Breast epithelium (tissue), 4 donors: ENCODE results near the gene PKNOX2. TPM values are rescaled to one million over a fixed set of nuclear protein-coding genes. Genes with fewer than 3 reads are reported as not detected.

Source experiments
- DNase-seq, 2 donors: peaks; one replicate each; pipeline ENCODE4 v3.0.0-alpha.2; 2019; ENCODE audit warnings: low spot score in 2 of 2
- H3K27ac ChIP-seq, 2 donors: fragments of 200-600 bp; sonication (generic) in 1 of 2; one replicate each; pipeline ENCODE4 v1.5.1; 2016 to 2019; ENCODE audit warnings: mild to moderate bottlenecking in 1 of 2
- H3K27me3 ChIP-seq, 2 donors: fragments of 200-600 bp; sonication (generic) in 1 of 2; one replicate each; pipeline versions ENCODE4 v1.5.1 to v1.6.0; 2017 to 2019; ENCODE audit warnings: control low read depth in 1 of 2, mild to moderate bottlenecking in 1 of 2
- H3K36me3 ChIP-seq: fragments of 200-600 bp; one replicate; pipeline ENCODE4 v1.5.1; 2019
- H3K4me1 ChIP-seq, 2 donors: fragments of 200-600 bp; sonication (generic); one replicate each; pipeline ENCODE4 v1.5.1; 2016 to 2019; ENCODE audit warnings: control low read depth in 1 of 2
- H3K4me3 ChIP-seq, 3 donors: fragments of 200-600 bp; sonication (generic); 1 replicate in 2 of 3; 2 replicates in 1 of 3; pipeline ENCODE4 v1.5.1; 2016 to 2019; ENCODE audit warnings: mild to moderate bottlenecking in 3 of 3, moderate library complexity in 2 of 3
- H3K9me3 ChIP-seq, 2 donors: fragments of 200-600 bp; sonication (generic) in 1 of 2; one replicate each; pipeline ENCODE4 v1.5.1; 2016 to 2019; ENCODE audit warnings: control low read depth in 1 of 2
- POLR2A ChIP-seq: fragments of 450-650 bp; IDR thresholded peaks from one replicate; pipeline ENCODE4 v1.6.1; 2016; ENCODE audit warnings: antibody characterized with exemption, mild to moderate bottlenecking, moderate library complexity
- POLR2AphosphoS5 ChIP-seq, 3 donors: sonication (generic); formaldehyde crosslinking; IDR thresholded peaks; one replicate each; pipeline ENCODE4 v1.6.1; 2017; ENCODE audit warnings: antibody characterized with exemption in 3 of 3
- intact Hi-C: fragments of 100-400 bp; cut with DNase I; formaldehyde crosslinking; loops from one replicate; pipeline ENCODE4 v1.15.1; 2023; ENCODE audit warnings: low total_unique reads
- total RNA-seq, 3 donors: library from RNA; depleted of rRNA; stranded (reverse); fragments of >200 nt; gene quantifications; one replicate each; pipeline ENCODE4 v1.1.0, GENCODE V29; 2016
- TF ChIP-seq, protein P1 (sequence below), 3 donors: fragments of 450-650 bp; IDR thresholded peaks; one replicate each; pipeline ENCODE4 v1.5.1; 2016 to 2017; ENCODE audit warnings: antibody characterized with exemption in 3 of 3, mild to moderate bottlenecking in 3 of 3, moderate library complexity in 3 of 3

Gene PKNOX2
- total RNA-seq, 3 donors from 2014 or later = 0.32 to 1.0 (median 0.66) TPM

DNA sequence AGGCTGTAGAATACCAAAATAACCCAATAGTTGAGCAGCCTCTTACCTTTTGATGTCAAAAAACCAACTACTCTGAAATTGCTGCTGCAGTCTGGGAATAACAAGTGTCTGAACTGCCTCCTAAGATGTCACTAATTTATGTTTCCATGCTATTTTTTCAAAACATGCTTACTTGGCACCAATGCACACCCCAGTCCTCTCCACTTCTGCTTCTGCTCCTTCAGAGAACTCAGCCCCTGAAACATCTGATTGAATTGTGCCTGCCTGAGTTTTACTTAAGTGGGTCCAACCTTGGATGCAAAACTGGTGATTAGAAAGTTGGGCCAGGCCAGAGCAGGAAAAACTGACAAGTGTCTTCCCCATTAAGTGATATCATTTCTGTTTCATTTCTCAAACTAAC, 28.6 kb upstream of the PKNOX2 start:
- TF ChIP-seq POLR2A (no peak), POLR2AphosphoS5 (IDR thresholded peaks at IDR 0.05) (no peak)
- TF ChIP-seq, protein P1, sequence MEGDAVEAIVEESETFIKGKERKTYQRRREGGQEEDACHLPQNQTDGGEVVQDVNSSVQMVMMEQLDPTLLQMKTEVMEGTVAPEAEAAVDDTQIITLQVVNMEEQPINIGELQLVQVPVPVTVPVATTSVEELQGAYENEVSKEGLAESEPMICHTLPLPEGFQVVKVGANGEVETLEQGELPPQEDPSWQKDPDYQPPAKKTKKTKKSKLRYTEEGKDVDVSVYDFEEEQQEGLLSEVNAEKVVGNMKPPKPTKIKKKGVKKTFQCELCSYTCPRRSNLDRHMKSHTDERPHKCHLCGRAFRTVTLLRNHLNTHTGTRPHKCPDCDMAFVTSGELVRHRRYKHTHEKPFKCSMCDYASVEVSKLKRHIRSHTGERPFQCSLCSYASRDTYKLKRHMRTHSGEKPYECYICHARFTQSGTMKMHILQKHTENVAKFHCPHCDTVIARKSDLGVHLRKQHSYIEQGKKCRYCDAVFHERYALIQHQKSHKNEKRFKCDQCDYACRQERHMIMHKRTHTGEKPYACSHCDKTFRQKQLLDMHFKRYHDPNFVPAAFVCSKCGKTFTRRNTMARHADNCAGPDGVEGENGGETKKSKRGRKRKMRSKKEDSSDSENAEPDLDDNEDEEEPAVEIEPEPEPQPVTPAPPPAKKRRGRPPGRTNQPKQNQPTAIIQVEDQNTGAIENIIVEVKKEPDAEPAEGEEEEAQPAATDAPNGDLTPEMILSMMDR (IDR thresholded peaks at IDR 0.05) = no peak
- Histone ChIP-seq H3K27me3 (peaks cover 0 to 10% of the 10 kb centered on the region in 2 donors), H3K36me3 (no peaks in the 10 kb centered on the region), H3K4me3 (no peak overlapping the region), H3K4me1 (no peaks in the 10 kb centered on the region), H3K9me3 (no peaks in the 10 kb centered on the region), H3K27ac (no peak overlapping the region)
- DNase-seq = no peak
- intact Hi-C loops = no loop called here

DNA sequence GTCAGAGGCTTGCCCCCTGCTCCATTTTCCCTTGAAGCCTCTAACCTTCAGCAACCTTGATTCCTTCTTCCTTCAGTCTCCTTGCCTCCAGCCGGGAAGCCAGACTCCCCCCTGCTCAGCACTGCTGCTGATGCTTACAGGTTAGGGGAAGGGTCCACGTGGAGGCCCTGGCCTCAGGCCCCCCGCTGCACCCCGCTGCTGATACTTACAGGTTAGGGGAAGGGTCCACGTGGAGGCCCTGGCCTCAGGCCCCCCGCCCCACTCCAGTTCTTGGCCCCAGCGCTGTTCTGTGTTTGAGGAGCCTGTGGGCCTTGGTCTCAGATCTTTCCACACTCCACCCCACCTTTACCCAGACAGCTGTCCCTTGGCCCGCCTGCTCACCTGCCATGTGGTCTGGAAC, 25.6 kb upstream of the PKNOX2 start:
- H3K4me3 ChIP-seq = no peak overlapping the region
- H3K36me3 ChIP-seq = no peaks in the 10 kb centered on the region
- H3K4me1 ChIP-seq = no peaks in the 10 kb centered on the region
- no peak for DNase-seq
- no peak for TF ChIP-seq POLR2AphosphoS5 (IDR thresholded peaks at IDR 0.05)
- TF ChIP-seq POLR2A = no peak
- TF ChIP-seq, protein P1 (IDR thresholded peaks at IDR 0.05) = no peak
- intact Hi-C loops = no loop called here
- no peaks in the 10 kb centered on the region for H3K9me3 ChIP-seq
- H3K27me3 ChIP-seq = peaks cover 0 to 15% of the 10 kb centered on the region in 2 donors
- H3K27ac ChIP-seq = no peak overlapping the region

DNA sequence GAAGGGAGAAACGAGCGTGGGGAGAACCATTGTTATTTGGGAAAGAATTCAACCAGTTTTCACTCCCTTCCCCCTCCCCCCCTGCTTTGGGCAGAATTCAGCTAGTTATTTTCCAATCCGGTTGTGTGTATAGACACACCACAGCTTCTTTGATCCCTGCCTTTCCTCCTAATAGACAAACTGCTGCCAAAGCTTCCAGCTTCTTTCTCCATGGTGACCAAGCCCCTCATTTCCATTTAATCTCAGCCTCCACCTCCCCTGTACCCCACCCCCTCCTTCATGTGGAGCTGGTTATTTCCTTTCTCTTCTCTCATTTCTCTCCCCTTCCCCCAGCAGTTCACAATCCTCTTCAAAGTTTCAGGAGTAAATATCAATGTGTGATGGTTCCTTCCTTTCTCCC, 24.8 kb upstream of the PKNOX2 start:
- H3K9me3 ChIP-seq = no peaks in the 10 kb centered on the region
- DNase-seq = no peak
- intact Hi-C loops = no loop called here
- no peak overlapping the region for H3K4me3 ChIP-seq
- H3K27ac ChIP-seq = no peak overlapping the region
- no peak for TF ChIP-seq POLR2A
- TF ChIP-seq, protein P1 (IDR thresholded peaks at IDR 0.05) = no peak
- no peaks in the 10 kb centered on the region for H3K4me1 ChIP-seq
- H3K27me3 ChIP-seq = peaks cover 0 to 13% of the 10 kb centered on the region in 2 donors
- no peaks in the 10 kb centered on the region for H3K36me3 ChIP-seq

DNA sequence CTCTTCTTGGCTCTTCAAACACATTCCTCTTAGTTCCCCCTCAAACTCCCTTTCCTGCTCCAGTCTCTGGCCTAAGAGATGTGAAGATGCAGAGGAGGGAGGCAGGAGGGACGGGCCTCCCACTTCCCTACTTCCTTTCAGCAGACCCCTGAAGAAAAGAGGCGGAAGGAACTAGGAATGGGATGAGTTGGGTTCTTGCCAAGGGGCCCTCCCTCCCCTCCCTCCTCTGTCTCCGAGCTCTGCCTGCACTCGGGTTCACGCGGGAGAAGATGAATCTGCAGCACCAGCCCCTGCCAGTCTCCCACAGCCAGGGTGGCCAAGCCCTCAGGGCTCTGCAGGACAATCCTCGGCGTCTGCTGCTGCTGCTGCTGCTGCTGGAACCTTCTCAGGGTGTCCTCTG, 24.3 kb upstream of the PKNOX2 start:
- Histone ChIP-seq H3K4me1 (no peaks in the 10 kb centered on the region), H3K9me3 (no peaks in the 10 kb centered on the region), H3K36me3 (no peaks in the 10 kb centered on the region), H3K4me3 (no peak overlapping the region), H3K27me3 (peaks cover 0 to 13% of the 10 kb centered on the region in 2 donors), H3K27ac (no peak overlapping the region)
- no peak for DNase-seq
- intact Hi-C loops = no loop called here
- TF ChIP-seq POLR2AphosphoS5 (IDR thresholded peaks at IDR 0.05) = no peak

DNA sequence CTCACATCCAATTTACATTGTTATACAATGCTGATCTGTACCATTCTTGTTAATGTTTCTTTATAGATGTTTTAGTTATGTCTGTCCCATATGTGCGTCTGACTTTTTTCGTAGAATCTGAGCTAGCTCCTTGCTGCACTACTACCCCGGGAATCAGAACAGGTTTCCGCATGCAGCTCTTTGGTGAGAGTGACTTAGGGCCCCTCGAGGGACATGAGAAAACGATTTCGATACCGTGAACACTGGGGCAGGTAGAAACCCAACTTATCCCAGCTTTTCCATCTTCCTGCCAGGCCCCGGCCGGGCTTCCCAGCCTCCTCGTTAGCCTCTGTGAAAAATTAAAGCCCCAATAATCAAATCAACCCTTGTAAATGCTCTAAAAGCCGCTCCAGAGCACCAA, 23.4 kb upstream of the PKNOX2 start:
- Histone ChIP-seq H3K4me1 (no peaks in the 10 kb centered on the region), H3K27ac (no peak overlapping the region), H3K9me3 (no peaks in the 10 kb centered on the region), H3K36me3 (no peaks in the 10 kb centered on the region), H3K27me3 (peaks cover 0 to 13% of the 10 kb centered on the region in 2 donors), H3K4me3 (no peak overlapping the region)
- intact Hi-C loops = no loop called here
- TF ChIP-seq, protein P1 (IDR thresholded peaks at IDR 0.05) = no peak
- no peak for TF ChIP-seq POLR2A
- no peak for TF ChIP-seq POLR2AphosphoS5 (IDR thresholded peaks at IDR 0.05)
- no peak for DNase-seq
